Measurements from ENCODE around the gene NUP43.
A peak's percentile ranks its signal among the peaks of the same experiment; 100 is the strongest.

The NUP43 gene

DNA sequence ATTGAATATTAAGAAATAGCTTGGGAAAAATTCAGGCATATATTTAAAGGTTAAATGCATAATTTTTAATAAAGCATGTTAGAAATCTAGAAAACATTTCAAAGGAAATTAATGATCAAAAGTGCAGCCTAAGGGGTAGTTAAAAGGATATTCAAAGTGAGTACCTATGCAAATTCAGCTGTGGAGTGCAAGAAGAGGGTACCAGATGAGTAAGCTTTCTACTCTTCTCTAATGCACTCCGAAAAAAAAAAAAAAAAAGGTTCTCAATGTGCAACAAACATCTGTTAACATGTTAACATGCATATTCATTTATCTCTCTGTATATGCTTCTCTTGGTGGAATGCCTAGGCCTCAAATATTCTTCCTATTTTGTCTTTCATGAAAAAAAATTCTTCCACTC, 65.8 kb downstream of the NUP43 start:
- Histone ChIP-seq H3K36me3 (replicated peaks; ENCODE audit: low read depth, low read length) (peaks cover 24% of the 10 kb centered on the region), H3K9ac (ENCODE audit: low read length) (no peak overlapping the region), H3K79me2 (ENCODE audit: low read length) (peaks cover 54% of the 10 kb centered on the region), H3K4me2 (ENCODE audit: low read length) (peak overlapping the region; percentile 45), H3K4me1 (ENCODE audit: low read length) (peaks cover 15% of the 10 kb centered on the region), H4K20me1 (ENCODE audit: insufficient read depth, low read length) (peaks cover 23% of the 10 kb centered on the region), H3K27ac (ENCODE audit: low read length) (no peak overlapping the region), H2AFZ (ENCODE audit: low read depth, low read length) (no peak overlapping the region), H3K27me3 (ENCODE audit: low read depth, low read length) (no peaks in the 10 kb centered on the region), H3K4me3 (ENCODE audit: low read length) (no peak overlapping the region), H3K9me3 (ENCODE audit: insufficient read depth, low read length) (no peaks in the 10 kb centered on the region)
- TF ChIP-seq, protein P1, sequence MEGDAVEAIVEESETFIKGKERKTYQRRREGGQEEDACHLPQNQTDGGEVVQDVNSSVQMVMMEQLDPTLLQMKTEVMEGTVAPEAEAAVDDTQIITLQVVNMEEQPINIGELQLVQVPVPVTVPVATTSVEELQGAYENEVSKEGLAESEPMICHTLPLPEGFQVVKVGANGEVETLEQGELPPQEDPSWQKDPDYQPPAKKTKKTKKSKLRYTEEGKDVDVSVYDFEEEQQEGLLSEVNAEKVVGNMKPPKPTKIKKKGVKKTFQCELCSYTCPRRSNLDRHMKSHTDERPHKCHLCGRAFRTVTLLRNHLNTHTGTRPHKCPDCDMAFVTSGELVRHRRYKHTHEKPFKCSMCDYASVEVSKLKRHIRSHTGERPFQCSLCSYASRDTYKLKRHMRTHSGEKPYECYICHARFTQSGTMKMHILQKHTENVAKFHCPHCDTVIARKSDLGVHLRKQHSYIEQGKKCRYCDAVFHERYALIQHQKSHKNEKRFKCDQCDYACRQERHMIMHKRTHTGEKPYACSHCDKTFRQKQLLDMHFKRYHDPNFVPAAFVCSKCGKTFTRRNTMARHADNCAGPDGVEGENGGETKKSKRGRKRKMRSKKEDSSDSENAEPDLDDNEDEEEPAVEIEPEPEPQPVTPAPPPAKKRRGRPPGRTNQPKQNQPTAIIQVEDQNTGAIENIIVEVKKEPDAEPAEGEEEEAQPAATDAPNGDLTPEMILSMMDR (IDR thresholded peaks at IDR 0.05; ENCODE audit: low read depth, low read length), result no peak
- no peak for TF ChIP-seq EZH2phosphoT487 (IDR thresholded peaks at IDR 0.05; ENCODE audit: low read depth)

All from OCI-LY3 (cell line).